OCI-LY7 (cell line): ENCODE results near the gene PLXNA4.

Source experiments
- EZH2phosphoT487 ChIP-seq: fragments of 200-600 bp; sonication (generic); IDR thresholded peaks from 2 replicates; pipeline ENCODE4 v1.6.1; 2018; ENCODE audit warnings: low read depth, borderline replicate concordance, mild to moderate bottlenecking, mixed run types, antibody characterized with exemption, low read length, moderate library complexity, mixed read lengths
- TF ChIP-seq, protein P1 (sequence below): fragments of 200-600 bp; sonication (generic); conservative IDR thresholded peaks from 2 replicates; pipeline ENCODE4 v1.5.1; 2014; ENCODE audit warnings: mild to moderate bottlenecking, antibody characterized with exemption, low read length, moderate library complexity, mixed read lengths

DNA sequence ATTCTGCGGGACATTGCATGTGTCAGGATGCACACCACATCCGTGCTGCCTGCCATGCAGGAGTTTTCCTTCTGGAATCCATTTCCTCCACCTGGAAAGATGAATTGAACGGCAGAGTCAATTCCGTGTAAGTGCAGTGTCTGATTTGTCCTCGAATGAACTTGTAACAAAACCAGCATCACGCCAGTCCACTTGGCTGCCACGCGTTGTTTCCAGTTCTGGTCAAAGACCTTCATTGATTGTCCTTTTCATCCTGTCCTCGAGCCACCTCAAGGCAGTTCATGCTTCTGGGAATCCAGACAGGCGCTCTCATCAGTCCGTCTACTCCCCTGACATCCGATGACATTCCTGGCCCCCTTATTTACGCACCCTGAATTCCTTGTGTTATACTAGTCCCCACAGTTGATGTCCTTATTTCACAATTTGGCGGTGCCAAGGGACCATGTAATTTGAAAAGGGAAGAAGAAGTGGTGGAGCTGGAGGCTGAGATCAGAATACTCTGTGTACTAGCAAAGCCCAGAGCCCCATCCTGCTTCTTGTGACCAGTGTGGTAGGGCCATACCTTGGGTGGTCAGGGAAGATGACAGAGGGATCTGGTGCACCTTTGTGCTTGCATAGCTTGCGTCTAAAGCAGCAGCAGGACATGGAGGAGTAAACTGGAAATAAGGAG, 502.2 kb downstream of the PLXNA4 start:
- TF ChIP-seq EZH2phosphoT487: no peak
- TF ChIP-seq, protein P1, sequence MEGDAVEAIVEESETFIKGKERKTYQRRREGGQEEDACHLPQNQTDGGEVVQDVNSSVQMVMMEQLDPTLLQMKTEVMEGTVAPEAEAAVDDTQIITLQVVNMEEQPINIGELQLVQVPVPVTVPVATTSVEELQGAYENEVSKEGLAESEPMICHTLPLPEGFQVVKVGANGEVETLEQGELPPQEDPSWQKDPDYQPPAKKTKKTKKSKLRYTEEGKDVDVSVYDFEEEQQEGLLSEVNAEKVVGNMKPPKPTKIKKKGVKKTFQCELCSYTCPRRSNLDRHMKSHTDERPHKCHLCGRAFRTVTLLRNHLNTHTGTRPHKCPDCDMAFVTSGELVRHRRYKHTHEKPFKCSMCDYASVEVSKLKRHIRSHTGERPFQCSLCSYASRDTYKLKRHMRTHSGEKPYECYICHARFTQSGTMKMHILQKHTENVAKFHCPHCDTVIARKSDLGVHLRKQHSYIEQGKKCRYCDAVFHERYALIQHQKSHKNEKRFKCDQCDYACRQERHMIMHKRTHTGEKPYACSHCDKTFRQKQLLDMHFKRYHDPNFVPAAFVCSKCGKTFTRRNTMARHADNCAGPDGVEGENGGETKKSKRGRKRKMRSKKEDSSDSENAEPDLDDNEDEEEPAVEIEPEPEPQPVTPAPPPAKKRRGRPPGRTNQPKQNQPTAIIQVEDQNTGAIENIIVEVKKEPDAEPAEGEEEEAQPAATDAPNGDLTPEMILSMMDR: no peak
